HepG2 (cell line): ENCODE results near the gene ANXA11. TPM values are rescaled to one million over a fixed set of nuclear protein-coding genes. Genes with fewer than 3 reads are reported as not detected.
"Not testable (repeated sequence)": the region's sequence is repeated elsewhere in the genome, so short reads cannot be mapped to it uniquely, and the experiment has no call there.

Experiments
- ATAC-seq: fragments of 200-7000 bp; cut with Tn5 transposase; 3 replicates; pipeline ENCODE4 v1.9.1; 2020; ENCODE audit warnings: mild to moderate bottlenecking, moderate library complexity
- BruUV-seq: library from RNA; stranded (reverse); fragments of 400-500 nt; replicated peaks from 2 replicates; lab custom pipeline; 2021; lab: Mats Ljungman, UMichigan
- CTCF ChIA-PET: fragments of 300-600 bp; formaldehyde crosslinking; extraction: SDS; loops from one replicate; lab custom pipeline; 2021; ENCODE audit warnings: low total read pairs, inconsistent platforms, low intra/inter-chr PET ratio; lab: Yijun Ruan, JAX
- POLR2A ChIA-PET: fragments of 350-600 bp; sonication (Branson Sonifier 250); formaldehyde crosslinking; loops from one replicate; lab custom pipeline; 2020; ENCODE audit warnings: antibody characterized with exemption, inconsistent platforms; lab: Yijun Ruan, JAX
- DNase-seq: peaks from one replicate; pipeline ENCODE4 v3.0.0-alpha.2; 2015; ENCODE audit warnings: low spot score
- FAIRE-seq: peaks from 3 replicates; lab custom pipeline; 2011; peaks lifted over from hg19 to GRCh38; lab: Jason Lieb, UNC
- H2AFZ ChIP-seq: one replicate; pipeline ENCODE4 v1.6.1; 2011; ENCODE audit warnings: low read length, inconsistent platforms
- H3K27ac ChIP-seq: fragments of 300-600 bp; 3 replicates; pipeline ENCODE4 v1.8.0; 2011; ENCODE audit warnings: mixed run types, mild to moderate bottlenecking, mixed read lengths, low read length, inconsistent platforms; ENCODE audit not compliant: insufficient read depth; ENCODE audit errors: extremely low read length
- H3K27me3 ChIP-seq, 2 experiments: fragments of 200-600 bp in 1 of 2; 2 replicates in 1 of 2; 3 replicates in 1 of 2; pipeline versions ENCODE4 v1.6.0 to v1.8.0; 2011; ENCODE audit warnings: low read length in 2 of 2, mild to moderate bottlenecking in 2 of 2, moderate library complexity in 2 of 2, inconsistent platforms in 1 of 2; ENCODE audit not compliant: insufficient read depth in 2 of 2, control insufficient read depth in 1 of 2
- H3K36me3 ChIP-seq, 2 experiments: fragments of 200-600 bp in 1 of 2; replicated peaks in 1 of 2; 2 replicates in 1 of 2; 3 replicates in 1 of 2; pipeline versions ENCODE4 v1.5.1 to v1.8.0; 2011; ENCODE audit warnings: low read length in 2 of 2, inconsistent platforms in 1 of 2; ENCODE audit not compliant: insufficient read depth in 2 of 2, control insufficient read depth in 1 of 2
- H3K4me1 ChIP-seq: 2 replicates; pipeline ENCODE4 v1.5.1; 2012; ENCODE audit warnings: low read length, inconsistent platforms; ENCODE audit not compliant: insufficient read depth
- H3K4me2 ChIP-seq: 2 replicates; pipeline ENCODE4 v1.6.0; 2011; ENCODE audit warnings: low read depth, low read length, inconsistent platforms
- H3K4me3 ChIP-seq, 3 experiments: fragments of 200-600 bp in 1 of 3; sonication (generic), shearing (Covaris generic) in 1 of 3; replicated peaks in 1 of 3; 2 replicates each; pipeline ENCODE4 v1.5.1; 2011 to 2016; ENCODE audit warnings: low read length in 3 of 3, inconsistent platforms in 2 of 3, low read depth in 2 of 3, mild to moderate bottlenecking in 2 of 3, control low read depth in 1 of 3, mixed read lengths in 1 of 3; ENCODE audit not compliant: insufficient read depth in 1 of 3
- H3K79me2 ChIP-seq: one replicate; pipeline ENCODE4 v1.6.1; 2011; ENCODE audit warnings: low read length, inconsistent platforms; ENCODE audit not compliant: insufficient read depth
- H3K9ac ChIP-seq: 2 replicates; pipeline ENCODE4 v1.6.0; 2011; ENCODE audit warnings: mild to moderate bottlenecking, low read depth, low read length, inconsistent platforms; ENCODE audit not compliant: insufficient read depth
- H3K9me3 ChIP-seq: 2 replicates; pipeline ENCODE4 v1.5.1; 2012; ENCODE audit warnings: mild to moderate bottlenecking, low read length
- H4K20me1 ChIP-seq: 2 replicates; pipeline ENCODE4 v1.6.0; 2011; ENCODE audit warnings: inconsistent platforms, mild to moderate bottlenecking, low read length, moderate library complexity; ENCODE audit not compliant: insufficient read depth
- WGBS: methylation state at CpG from one replicate; pipeline ENCODE4 v1.1.6; 2017; ENCODE audit warnings: low lambda C conversion rate; 5-methylcytosine and 5-hydroxymethylcytosine counted together
- in situ Hi-C: cut with HindIII; loops from 2 replicates; pipeline ENCODE4 v1.10.0; 2017; ENCODE audit warnings: low pct_unique_long_range_greater_than_20kb; ENCODE audit not compliant: extremely low pct_ligation_motif_present
- intact Hi-C: fragments of 100-400 bp; cut with micrococcal nuclease; formaldehyde crosslinking; loops from one replicate; pipeline ENCODE4 v1.10.0; 2022; ENCODE audit not compliant: unreplicated experiment
- polyA plus RNA-seq, 8 experiments: library from polyadenylated mRNA; depleted of rRNA in 3 of 8; stranded (reverse) in 7 of 8; unstranded in 1 of 8; fragments of >200 nt; fragmentation: Illumina TruSeq in 4 of 8; extraction: Trizol in 4 of 8; gene quantifications; 2 replicates each; pipeline versions ENCODE4 v1.2.1 to v1.2.3, GENCODE V29; 2011 to 2016; ENCODE audit warnings: low read depth in 4 of 8, missing spikeins in 1 of 8, mixed read lengths in 1 of 8; ENCODE audit not compliant: insufficient read depth in 1 of 8
- total RNA-seq, 5 experiments: library from RNA; depleted of rRNA; stranded (reverse); fragments of >200 nt; fragmentation: Illumina TruSeq; extraction: Trizol; gene quantifications; 2 replicates each; pipeline ENCODE4 v1.2.3, GENCODE V29; 2016; ENCODE audit warnings: low read depth in 1 of 5

The ANXA11 gene
- total and polyA plus RNA-seq, 2 of the 13 experiments (the other 11 are each of a cell fraction or from before 2014, with no cell fraction given) = 30.6 to 51.5 TPM

GRCh38 chr10:80254726-80255125, 49.4 kb upstream of the ANXA11 start:
- WGBS = no CpG with 5 or more reads among the region's 2 CpGs
- H3K4me3 ChIP-seq, H3K9ac ChIP-seq, H3K4me2 ChIP-seq, intact Hi-C loops, H2AFZ ChIP-seq, H3K9me3 ChIP-seq, H3K27ac ChIP-seq, H4K20me1 ChIP-seq, POLR2A ChIA-PET, FAIRE-seq, ATAC-seq, BruUV-seq, DNase-seq, CTCF ChIA-PET, H3K36me3 ChIP-seq, H3K79me2 ChIP-seq: not testable (repeated sequence)
- H3K4me1 ChIP-seq = peaks cover 12% of the 10 kb centered on the region
- H3K27me3 ChIP-seq = peaks cover 0 to 13% of the 10 kb centered on the region in 2 experiments; a peak in 4 of 5 replicates
- in situ Hi-C loops = loop anchor here (25.0 kb wide), 1 partner anchor 258 kb away; no protein-coding TSS in a partner anchor

GRCh38 chr10:80253963-80254271, 48.6 kb upstream of the ANXA11 start:
- DNase-seq, H3K4me1 ChIP-seq, H2AFZ ChIP-seq, POLR2A ChIA-PET, H4K20me1 ChIP-seq, H3K27ac ChIP-seq, H3K9me3 ChIP-seq, intact Hi-C loops, H3K4me2 ChIP-seq, H3K4me3 ChIP-seq, BruUV-seq, H3K79me2 ChIP-seq, H3K9ac ChIP-seq, ATAC-seq, FAIRE-seq, H3K36me3 ChIP-seq, CTCF ChIA-PET: not testable (repeated sequence)
- peaks cover 0 to 13% of the 10 kb centered on the region in 2 experiments; a peak in 4 of 5 replicates for H3K27me3 ChIP-seq
- in situ Hi-C loops = loop anchor here (25.0 kb wide), 1 partner anchor 258 kb away; no protein-coding TSS in a partner anchor
- WGBS = 0% methylated on average over 1 of the region's 1 CpG
